ENCODE data around the gene ATP5F1D.

DNA sequence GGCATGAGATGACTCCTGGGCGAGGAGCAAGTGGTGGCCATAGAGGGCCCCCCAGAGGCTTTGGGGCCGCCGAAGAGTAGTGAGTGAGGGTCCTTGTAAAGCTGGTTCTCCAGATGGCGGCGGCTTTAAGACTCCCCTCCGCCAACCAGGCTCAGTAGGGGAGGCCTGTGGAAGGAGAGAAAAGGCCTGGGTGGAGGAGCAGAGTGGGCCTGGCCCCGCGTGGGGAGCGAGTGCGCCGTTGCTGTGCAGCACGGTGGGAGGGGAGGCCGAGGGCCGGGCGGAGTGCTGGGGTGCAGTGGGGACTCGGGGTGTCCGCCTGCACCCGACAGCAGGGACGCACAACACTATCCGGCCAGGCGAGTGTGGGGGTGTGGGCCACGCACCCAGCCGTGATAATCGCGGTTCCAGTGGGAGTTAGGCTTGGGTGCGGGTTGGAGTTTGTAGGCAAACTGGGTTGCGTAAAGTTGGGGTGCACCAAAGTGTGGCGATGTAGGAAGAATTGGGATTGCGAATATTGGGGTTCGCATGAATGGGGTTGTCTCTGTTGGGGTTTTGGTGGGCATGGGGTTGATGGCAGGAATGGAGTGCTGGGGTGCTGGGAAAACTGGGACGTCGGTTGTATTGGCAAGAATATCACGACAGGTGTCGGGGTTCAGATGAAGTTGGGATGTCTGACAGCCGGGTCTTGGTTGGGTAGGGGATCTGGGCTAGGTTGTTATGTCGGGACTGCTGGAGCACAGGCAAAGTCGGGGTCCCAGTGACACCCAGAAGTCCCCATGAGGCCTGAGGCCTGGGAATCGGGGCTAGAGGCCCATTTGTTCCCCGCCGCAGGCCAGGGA, 26.9 kb downstream of the ATP5F1D start:
- TF ChIP-seq YY1 (IDR thresholded peaks at IDR 0.05; ENCODE audit: insufficient read depth, insufficient read length): no peak
- no peak for TF ChIP-seq ZNF274 (IDR thresholded peaks at IDR 0.05; ENCODE audit: low read depth, low read length)
